Upper lobe of left lung (tissue), 4 donors: Measurements from ENCODE around the gene FNDC11.

Experiments
- CTCF ChIP-seq, 6 experiments: fragments of 450-650 bp in 4 of 6; fragments of 200-600 bp in 2 of 6; sonication (generic) in 2 of 6; IDR thresholded peaks; one replicate each; pipeline ENCODE4 v1.5.1; 2016 to 2019; ENCODE audit warnings: antibody characterized with exemption in 6 of 6
- POLR2A ChIP-seq, 4 donors: fragments of 450-650 bp; IDR thresholded peaks; one replicate each; pipeline ENCODE4 v1.5.1; 2016 to 2017; ENCODE audit warnings: antibody characterized with exemption in 4 of 4, mild to moderate bottlenecking in 2 of 4

GRCh38 chr20:63509088-63509564, 44.8 kb upstream of the FNDC11 start:
- TF ChIP-seq CTCF (IDR thresholded peaks at IDR 0.05) = no peak
- no peak for TF ChIP-seq POLR2A (IDR thresholded peaks at IDR 0.05)
